Mesodermal cell (in vitro differentiated cells): ENCODE data around the gene RAB11FIP4.

ENCODE experiments used
- H3K27ac ChIP-seq: 2 replicates; pipeline ENCODE4 v1.7.0; 2013; ENCODE audit warnings: mild to moderate bottlenecking, low read depth, low read length, moderate library complexity; ENCODE audit not compliant: severe bottlenecking
- H3K36me3 ChIP-seq: 2 replicates; pipeline ENCODE4 v1.7.1; 2013; ENCODE audit warnings: mild to moderate bottlenecking, low read length, moderate library complexity; ENCODE audit not compliant: control insufficient read depth, insufficient read depth
- H3K4me1 ChIP-seq: one replicate; pipeline ENCODE4 v1.7.1; 2013; ENCODE audit warnings: mild to moderate bottlenecking, low read length; ENCODE audit not compliant: insufficient read depth, control insufficient read depth, poor library complexity, severe bottlenecking
- H3K4me3 ChIP-seq: 2 replicates; pipeline ENCODE4 v1.7.0; 2013; ENCODE audit warnings: low read length, control low read depth, mild to moderate bottlenecking; ENCODE audit not compliant: insufficient read depth, poor library complexity, severe bottlenecking; ENCODE audit errors: extremely low read depth
- H3K9me3 ChIP-seq: 2 replicates; pipeline ENCODE4 v1.7.1; 2013; ENCODE audit warnings: mild to moderate bottlenecking, low read length, moderate library complexity; ENCODE audit not compliant: control insufficient read depth
- WGBS, 2 experiments: methylation state at CpG; one replicate each; pipeline ENCODE4 v1.1.5; 2013; ENCODE audit warnings: missing lambda C conversion rate in 2 of 2; ENCODE audit not compliant: insufficient coverage in 2 of 2; 5-methylcytosine and 5-hydroxymethylcytosine counted together

RAB11FIP4 gene

GRCh38 chr17:31558748-31559583, 167.5 kb downstream of the RAB11FIP4 start:
- Histone ChIP-seq H3K4me1 (peaks cover 30% of the 10 kb centered on the region), H3K4me3 (peak overlapping the region; percentile 57), H3K9me3 (no peaks in the 10 kb centered on the region), H3K27ac (peak overlapping the region; percentile 73), H3K36me3 (peaks cover 18% of the 10 kb centered on the region)
- WGBS, 2 experiments = 1 to 2% methylated on average over 90 to 98 of the region's 111 CpGs

- H3K4me1 ChIP-seq = peaks cover 36% of the 10 kb centered on the region
- peak overlapping the region; percentile 45 for H3K27ac ChIP-seq
- H3K4me3 ChIP-seq = peak overlapping the region; percentile 57
- no peaks in the 10 kb centered on the region for H3K9me3 ChIP-seq
- WGBS, 2 experiments = 4 to 9% methylated on average over 63 to 75 of the region's 91 CpGs
- H3K36me3 ChIP-seq = peaks cover 24% of the 10 kb centered on the region
Measured at GRCh38 chr17:31559584-31560501, 168.4 kb downstream of the RAB11FIP4 start.

GRCh38 chr17:31560616-31561235, 169.3 kb downstream of the RAB11FIP4 start:
- Histone ChIP-seq H3K4me1 (peaks cover 43% of the 10 kb centered on the region), H3K9me3 (no peaks in the 10 kb centered on the region), H3K27ac (peak overlapping the region; percentile 45), H3K36me3 (peaks cover 31% of the 10 kb centered on the region), H3K4me3 (peak overlapping the region; percentile 57)
- 46 to 54% methylated on average over 7 of the region's 10 CpGs for WGBS, 2 experiments

GRCh38 chr17:31561469-31562375, 170.2 kb downstream of the RAB11FIP4 start:
- H3K9me3 ChIP-seq = no peaks in the 10 kb centered on the region
- H3K27ac ChIP-seq = peak overlapping the region; percentile 45
- H3K36me3 ChIP-seq = peaks cover 39% of the 10 kb centered on the region
- peaks cover 49% of the 10 kb centered on the region for H3K4me1 ChIP-seq
- peak overlapping the region; percentile 57 for H3K4me3 ChIP-seq
- WGBS, 2 experiments = 54 to 68% methylated on average over 4 to 7 of the region's 9 CpGs

- WGBS, 2 experiments = 89% methylated on average over 5 to 7 of the region's 8 CpGs
- H3K4me3 ChIP-seq = peak overlapping the region; percentile 57
- H3K4me1 ChIP-seq = peaks cover 55% of the 10 kb centered on the region
- peaks cover 41% of the 10 kb centered on the region for H3K36me3 ChIP-seq
- no peaks in the 10 kb centered on the region for H3K9me3 ChIP-seq
- peak overlapping the region; percentile 45 for H3K27ac ChIP-seq
Measured at GRCh38 chr17:31562376-31562840, 170.9 kb downstream of the RAB11FIP4 start.

GRCh38 chr17:31564291-31564690, 172.8 kb downstream of the RAB11FIP4 start:
- 96 to 99% methylated on average over 8 of the region's 8 CpGs for WGBS, 2 experiments
- H3K36me3 ChIP-seq = peaks cover 49% of the 10 kb centered on the region
- peaks cover 51% of the 10 kb centered on the region for H3K4me1 ChIP-seq
- no peak overlapping the region for H3K4me3 ChIP-seq
- no peak overlapping the region for H3K27ac ChIP-seq
- no peaks in the 10 kb centered on the region for H3K9me3 ChIP-seq

GRCh38 chr17:31564883-31565301, 173.4 kb downstream of the RAB11FIP4 start:
- Histone ChIP-seq H3K36me3 (peaks cover 49% of the 10 kb centered on the region), H3K4me1 (peaks cover 54% of the 10 kb centered on the region), H3K4me3 (no peak overlapping the region), H3K9me3 (no peaks in the 10 kb centered on the region), H3K27ac (no peak overlapping the region)
- 28 to 79% methylated on average over 3 to 4 of the region's 6 CpGs for WGBS, 2 experiments

- no peak overlapping the region for H3K27ac ChIP-seq
- WGBS, 2 experiments = 98 to 99% methylated on average over 7 to 9 of the region's 9 CpGs
- peaks cover 60% of the 10 kb centered on the region for H3K4me1 ChIP-seq
Measured at GRCh38 chr17:31565652-31566051, 174.2 kb downstream of the RAB11FIP4 start.

GRCh38 chr17:31566247-31566991, 174.9 kb downstream of the RAB11FIP4 start:
- H3K27ac ChIP-seq = no peak overlapping the region
- WGBS, 2 experiments = 85 to 87% methylated on average over 8 to 9 of the region's 12 CpGs

More at GRCh38 chr17:31565652-31566051, 174.2 kb downstream of the RAB11FIP4 start:
- H3K36me3 ChIP-seq = peaks cover 54% of the 10 kb centered on the region
- no peaks in the 10 kb centered on the region for H3K9me3 ChIP-seq
- no peak overlapping the region for H3K4me3 ChIP-seq

More at GRCh38 chr17:31566247-31566991, 174.9 kb downstream of the RAB11FIP4 start:
- H3K4me1 ChIP-seq = peaks cover 61% of the 10 kb centered on the region
- no peaks in the 10 kb centered on the region for H3K9me3 ChIP-seq
- H3K4me3 ChIP-seq = no peak overlapping the region
- H3K36me3 ChIP-seq = peaks cover 54% of the 10 kb centered on the region
